ENCODE measurements around the gene CFAP157.

- TF ChIP-seq CTCF (IDR thresholded peaks at IDR 0.05) (no peak), POLR2A (IDR thresholded peaks at IDR 0.05) (no peak)
Observed at GRCh38 chr9:127697575-127697974, 9.2 kb upstream of the CFAP157 start.

All from uterus (tissue), 2 donors.